Natural killer cell treated with Interleukin-12 subunit alpha and Interleukin-12 subunit beta and Interleukin-15 and Interleukin-18, amount 100 ng/mL, for 72 hours (primary cell): ENCODE results near the gene GRM8. TPM values are rescaled to one million over a fixed set of nuclear protein-coding genes. Genes with fewer than 3 reads are reported as not detected.
A peak's percentile ranks its signal among the peaks of the same experiment; 100 is the strongest.
"Not testable (repeated sequence)": the region's sequence is repeated elsewhere in the genome, so short reads cannot be mapped to it uniquely, and the experiment has no call there.

Experiments
- ATAC-seq, 2 donors: fragments of 150-1000 bp; cut with Tn5 transposase in 1 of 2; sonication (Bioruptor Pico), chemical (Tn5 transposase) in 1 of 2; 2 replicates each; pipeline ENCODE4 v1.10.0; 2021
- DNase-seq: peaks from one replicate; pipeline ENCODE4 v3.0.0; 2022; ENCODE audit warnings: low spot score
- H3K27ac Mint-ChIP-seq, 2 donors: 1 replicate in 1 of 2; 2 replicates in 1 of 2; pipeline ENCODE4 v1.8.0; 2022; ENCODE audit warnings: mixed read lengths in 2 of 2, mild to moderate bottlenecking in 1 of 2, moderate library complexity in 1 of 2
- H3K27me3 Mint-ChIP-seq, 2 donors: 1 replicate in 1 of 2; 2 replicates in 1 of 2; pipeline ENCODE4 v1.8.0; 2022; ENCODE audit warnings: mixed read lengths in 2 of 2
- H3K36me3 Mint-ChIP-seq: one replicate; pipeline ENCODE4 v1.8.0; 2022; ENCODE audit warnings: mixed read lengths
- H3K4me1 Mint-ChIP-seq, 2 donors: 1 replicate in 1 of 2; 2 replicates in 1 of 2; pipeline ENCODE4 v1.8.0; 2022; ENCODE audit warnings: low read depth in 2 of 2, mixed read lengths in 2 of 2, mild to moderate bottlenecking in 1 of 2
- H3K4me3 Mint-ChIP-seq: one replicate; pipeline ENCODE4 v1.8.0; 2022; ENCODE audit warnings: mixed read lengths
- H3K9me3 Mint-ChIP-seq: 2 replicates; pipeline ENCODE4 v1.8.0; 2022; ENCODE audit warnings: mixed read lengths
- total RNA-seq, 2 donors: library from RNA; stranded (reverse); gene quantifications; one replicate each; pipeline ENCODE4 v1.2.3, GENCODE V29; 2022

The GRM8 gene
- total RNA-seq, 2 donors from 2014 or later: not detected

DNA sequence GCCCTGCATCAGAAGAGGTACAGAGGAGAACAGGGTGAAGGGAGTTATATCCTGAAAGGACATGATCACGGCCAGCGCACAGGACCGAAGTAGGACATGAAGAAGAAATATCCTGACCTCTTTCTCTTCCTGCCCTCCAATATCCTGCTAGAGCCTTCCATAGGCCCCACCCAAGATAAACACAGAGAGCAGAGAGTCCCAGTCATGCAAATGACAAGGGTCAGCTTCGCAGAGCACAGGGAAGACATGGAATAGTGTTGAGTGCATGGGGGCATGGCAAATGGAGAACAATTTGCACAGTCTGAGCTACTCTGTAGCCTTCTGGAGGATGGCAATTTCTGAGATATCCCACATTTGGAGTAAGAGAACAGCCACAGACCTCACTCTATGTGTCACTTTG is 371.4 kb downstream of the GRM8 start:
- H3K36me3 Mint-ChIP-seq: no peaks in the 10 kb centered on the region
- ATAC-seq (peak in 1 of 2 donors; percentile 11), DNase-seq (no peak)
- no peaks in the 10 kb centered on the region for H3K4me1 Mint-ChIP-seq
- peaks cover 2% of the 10 kb centered on the region for H3K9me3 Mint-ChIP-seq
- no peaks in the 10 kb centered on the region for H3K27me3 Mint-ChIP-seq
- H3K4me3 Mint-ChIP-seq: no peak overlapping the region
- H3K27ac Mint-ChIP-seq: no peak overlapping the region

DNA sequence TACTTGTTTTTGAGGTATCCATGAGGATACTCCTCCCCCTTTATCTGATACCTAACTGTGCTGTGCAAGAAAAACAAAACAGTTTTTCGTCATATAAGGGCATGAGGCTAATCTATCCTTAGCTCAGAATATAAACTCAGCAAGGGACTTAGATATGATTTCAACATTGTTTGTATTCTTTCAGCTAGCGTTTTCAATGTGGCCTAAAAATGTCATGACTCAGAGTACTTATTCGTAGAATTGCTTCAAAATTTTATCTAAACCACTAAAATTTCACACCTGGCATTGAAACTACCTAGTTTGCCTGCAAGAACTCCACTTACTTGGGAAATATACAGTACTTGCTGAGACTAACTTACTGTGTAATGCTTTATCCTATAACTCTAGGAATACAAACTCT is 376.2 kb downstream of the GRM8 start:
- H3K4me1 Mint-ChIP-seq, DNase-seq, H3K27me3 Mint-ChIP-seq, H3K27ac Mint-ChIP-seq, H3K4me3 Mint-ChIP-seq, ATAC-seq, H3K36me3 Mint-ChIP-seq, H3K9me3 Mint-ChIP-seq: not testable (repeated sequence)

DNA sequence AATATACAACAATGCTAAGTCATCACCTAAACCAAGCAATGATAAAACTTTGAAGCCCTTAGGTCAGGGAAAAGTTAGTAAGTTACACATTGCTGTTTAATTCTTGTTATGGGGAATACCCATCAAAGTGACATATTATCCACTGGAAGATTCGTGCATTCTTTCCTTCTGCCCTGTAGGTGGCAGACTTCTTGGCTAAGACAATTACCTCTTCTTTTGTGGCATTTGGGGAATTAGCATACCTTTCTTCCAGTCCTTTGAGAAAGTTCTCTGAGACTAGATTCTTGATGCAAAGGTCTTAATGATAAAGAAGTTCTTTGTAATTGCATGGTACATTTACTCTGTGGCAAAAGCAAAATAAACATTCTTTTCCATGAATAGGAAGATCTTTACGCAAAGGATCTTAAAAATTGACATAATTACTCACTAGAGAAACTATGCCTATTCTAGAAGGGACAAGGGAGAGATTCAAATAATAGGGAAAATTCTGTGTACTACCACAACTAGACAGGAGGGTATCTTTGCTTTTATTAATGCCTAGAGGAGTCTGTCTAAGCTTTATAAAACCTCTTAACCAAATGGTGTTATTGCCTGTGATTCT is 395.9 kb downstream of the GRM8 start:
- H3K9me3 Mint-ChIP-seq: peaks cover 4% of the 10 kb centered on the region
- no peak for DNase-seq

DNA sequence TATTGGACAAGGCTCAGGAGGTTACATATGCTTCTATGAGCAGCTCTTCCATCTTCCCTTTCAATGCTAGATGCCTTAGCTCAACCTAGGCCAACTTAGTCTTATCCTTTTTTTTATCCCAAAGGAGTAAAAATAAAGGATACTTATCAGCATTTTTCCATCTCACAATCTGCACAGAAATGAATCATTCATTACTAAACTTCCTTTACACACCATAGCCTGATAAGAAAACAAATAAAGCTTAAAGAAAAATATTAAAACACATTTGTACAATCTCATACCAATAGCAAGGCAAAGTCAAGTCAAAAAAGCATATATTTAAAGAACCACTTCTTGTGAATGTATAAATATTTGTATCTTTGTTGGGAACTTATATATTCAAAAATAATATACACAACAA is 407.4 kb downstream of the GRM8 start:
- Mint-ChIP-seq H3K9me3 (peaks cover 7% of the 10 kb centered on the region), H3K36me3 (no peaks in the 10 kb centered on the region), H3K4me3 (no peak overlapping the region), H3K27me3 (no peaks in the 10 kb centered on the region), H3K4me1 (no peaks in the 10 kb centered on the region), H3K27ac (no peak overlapping the region)
- DNase-seq: no peak
- no peak for ATAC-seq

More for the DNA sequence above, 395.9 kb downstream of the GRM8 start:
- no peak overlapping the region for H3K27ac Mint-ChIP-seq
- no peaks in the 10 kb centered on the region for H3K27me3 Mint-ChIP-seq
- ATAC-seq: no peak
- H3K36me3 Mint-ChIP-seq: no peaks in the 10 kb centered on the region
- H3K4me1 Mint-ChIP-seq: no peaks in the 10 kb centered on the region
- no peak overlapping the region for H3K4me3 Mint-ChIP-seq

DNA sequence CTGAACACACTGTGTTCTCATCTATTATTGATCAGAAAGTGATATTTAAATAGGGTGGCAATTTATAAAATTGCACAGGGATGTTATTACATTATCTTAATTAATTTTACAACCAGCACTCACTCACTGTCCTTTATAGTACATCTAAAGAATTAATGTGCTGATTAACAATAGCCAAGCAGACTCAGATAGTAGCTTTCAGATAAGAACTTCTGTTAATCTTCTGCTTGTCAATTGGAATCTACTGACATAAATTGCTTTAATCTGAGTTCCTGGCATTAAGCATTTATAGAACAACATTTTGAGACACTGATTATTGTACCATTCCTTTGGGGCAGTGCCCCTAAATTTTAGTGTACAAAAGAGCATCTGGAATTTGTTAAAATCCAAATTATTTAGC is 408.9 kb downstream of the GRM8 start:
- Mint-ChIP-seq H3K9me3 (peaks cover 3% of the 10 kb centered on the region), H3K27ac (no peak overlapping the region), H3K4me3 (no peak overlapping the region), H3K27me3 (no peaks in the 10 kb centered on the region), H3K36me3 (no peaks in the 10 kb centered on the region), H3K4me1 (no peaks in the 10 kb centered on the region)
- ATAC-seq (no peak), DNase-seq (no peak)

DNA sequence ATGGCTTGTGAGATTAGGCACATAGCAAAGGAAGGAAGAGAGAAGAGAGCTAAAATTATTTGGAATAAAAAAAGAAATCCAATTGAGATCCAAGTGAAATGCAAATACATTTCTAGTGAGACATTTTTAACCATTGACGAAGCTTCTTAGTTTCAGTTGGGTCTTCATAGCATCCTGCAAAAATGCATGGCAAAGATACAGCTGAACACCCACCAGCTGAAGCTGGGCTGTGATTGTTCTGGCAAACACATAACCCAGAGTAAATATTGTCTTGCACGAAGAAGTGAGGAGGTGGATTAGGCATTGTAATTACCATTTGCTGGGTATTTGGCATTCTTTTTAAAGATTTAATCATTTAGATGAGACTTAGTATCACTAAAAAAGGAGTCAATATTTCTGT is 409.4 kb downstream of the GRM8 start:
- no peak overlapping the region for H3K4me3 Mint-ChIP-seq
- ATAC-seq (no peak), DNase-seq (no peak)
- no peak overlapping the region for H3K27ac Mint-ChIP-seq
- H3K36me3 Mint-ChIP-seq: no peaks in the 10 kb centered on the region
- no peaks in the 10 kb centered on the region for H3K4me1 Mint-ChIP-seq
- H3K27me3 Mint-ChIP-seq: no peaks in the 10 kb centered on the region
- peaks cover 3% of the 10 kb centered on the region for H3K9me3 Mint-ChIP-seq

DNA sequence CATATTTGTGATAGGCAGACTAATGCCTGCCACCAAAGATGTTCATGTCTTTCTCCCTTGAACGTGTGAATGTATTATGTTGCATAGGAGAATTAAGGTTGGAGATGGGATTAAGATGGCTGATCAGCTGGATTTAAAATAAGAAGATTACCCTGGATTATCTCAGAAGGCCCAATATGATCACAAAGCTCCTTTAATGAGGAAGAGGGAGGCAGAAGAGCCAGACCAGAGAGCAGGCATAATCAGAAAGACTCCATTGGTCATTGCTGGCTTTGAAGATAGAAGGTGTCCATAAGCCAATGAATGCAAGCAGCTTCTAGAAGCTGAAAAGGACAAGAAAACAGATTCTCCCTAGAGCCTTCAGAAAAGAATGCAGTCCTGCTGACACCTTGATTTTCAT is 410.3 kb downstream of the GRM8 start:
- H3K9me3 Mint-ChIP-seq: peaks cover 3% of the 10 kb centered on the region
- no peaks in the 10 kb centered on the region for H3K4me1 Mint-ChIP-seq
- ATAC-seq: no peak
- no peak overlapping the region for H3K27ac Mint-ChIP-seq
- no peak overlapping the region for H3K4me3 Mint-ChIP-seq
- H3K27me3 Mint-ChIP-seq: no peaks in the 10 kb centered on the region
- no peak for DNase-seq
- no peaks in the 10 kb centered on the region for H3K36me3 Mint-ChIP-seq

DNA sequence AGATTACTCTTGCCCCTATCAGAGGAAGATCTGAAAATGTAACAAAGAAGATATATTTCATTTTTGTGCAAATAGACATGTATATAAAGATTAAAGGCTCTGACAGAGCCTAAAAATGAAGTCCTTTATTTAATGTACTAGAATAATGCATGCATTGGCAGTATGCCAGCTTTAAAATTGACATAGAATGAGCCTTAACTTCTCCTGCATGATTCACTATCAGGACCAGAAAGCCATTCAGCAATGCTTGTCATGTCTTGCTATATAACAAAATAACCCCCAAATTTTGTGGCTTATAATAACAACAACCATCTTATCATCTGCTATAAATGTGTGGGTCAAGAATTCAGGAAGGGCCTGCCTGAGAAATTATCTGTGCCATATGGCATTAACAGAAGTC is 411.9 kb downstream of the GRM8 start:
- Mint-ChIP-seq H3K27ac (no peak overlapping the region), H3K9me3 (peaks cover 6% of the 10 kb centered on the region), H3K4me1 (no peaks in the 10 kb centered on the region), H3K36me3 (no peaks in the 10 kb centered on the region), H3K4me3 (no peak overlapping the region), H3K27me3 (no peaks in the 10 kb centered on the region)
- ATAC-seq (no peak), DNase-seq (no peak)

DNA sequence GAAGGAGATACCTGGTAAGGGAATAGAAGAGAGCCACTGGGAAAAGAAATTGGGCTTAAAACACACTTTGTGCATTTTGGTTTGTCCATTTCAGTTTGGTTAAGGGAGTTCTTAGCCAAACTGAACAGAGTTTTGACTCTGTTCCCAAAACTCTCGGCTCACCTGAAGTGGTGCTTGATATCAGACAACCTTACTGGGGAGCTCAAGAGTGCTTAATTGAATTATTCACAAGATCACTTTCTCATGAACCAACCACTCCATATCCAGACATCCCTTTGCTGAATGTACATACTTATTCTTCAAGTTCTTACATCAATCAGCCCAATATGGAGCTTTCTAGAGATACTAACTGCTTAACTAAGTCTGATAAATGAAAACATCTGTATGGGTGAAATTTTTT is 413.1 kb downstream of the GRM8 start:
- ATAC-seq: no peak
- Mint-ChIP-seq H3K27me3 (no peaks in the 10 kb centered on the region), H3K4me3 (no peak overlapping the region), H3K4me1 (no peaks in the 10 kb centered on the region), H3K27ac (no peak overlapping the region), H3K36me3 (no peaks in the 10 kb centered on the region), H3K9me3 (peaks cover 6% of the 10 kb centered on the region)
- no peak for DNase-seq

DNA sequence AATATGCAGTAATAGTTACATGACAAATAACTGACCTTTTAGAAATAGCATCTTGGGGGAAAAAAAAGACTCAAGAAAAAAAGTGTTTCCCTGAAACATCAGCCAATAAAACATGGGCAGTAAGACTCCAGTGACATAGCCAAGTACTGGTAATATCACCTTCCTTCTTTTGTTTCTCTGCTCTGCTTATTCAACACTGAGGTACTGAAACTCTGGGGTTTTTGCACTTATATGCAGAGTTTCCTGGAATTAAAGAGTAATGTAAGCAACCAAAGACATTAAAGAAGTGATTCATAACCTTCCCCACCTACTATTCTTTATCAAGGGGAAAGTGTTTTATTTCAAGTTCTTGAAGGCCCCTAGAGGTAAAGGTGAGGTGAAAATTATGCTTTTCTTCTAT is 414.5 kb downstream of the GRM8 start:
- Mint-ChIP-seq H3K27me3 (no peaks in the 10 kb centered on the region), H3K36me3 (no peaks in the 10 kb centered on the region), H3K4me1 (no peaks in the 10 kb centered on the region), H3K4me3 (no peak overlapping the region), H3K9me3 (peaks cover 6% of the 10 kb centered on the region), H3K27ac (no peak overlapping the region)
- ATAC-seq (no peak), DNase-seq (no peak)

DNA sequence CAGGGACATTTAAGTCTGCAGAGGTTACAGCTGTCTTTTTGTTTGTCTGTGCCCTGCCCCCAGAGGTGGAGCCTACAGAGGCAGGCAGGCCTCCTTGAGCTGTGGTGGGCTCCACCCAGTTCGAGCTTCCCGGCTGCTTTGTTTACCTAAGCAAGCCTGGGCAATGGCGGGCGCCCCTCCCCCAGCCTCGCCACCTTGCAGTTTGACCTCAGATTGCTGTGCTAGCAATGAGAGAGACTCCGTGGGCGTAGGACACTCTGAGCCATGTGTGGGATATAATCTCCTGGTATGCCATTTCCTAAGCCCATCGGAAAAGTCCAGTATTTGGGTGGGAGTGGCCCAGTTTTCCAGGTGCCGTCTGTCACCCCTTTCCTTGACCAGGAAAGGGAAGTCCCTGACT is 421.5 kb downstream of the GRM8 start:
- not testable (repeated sequence) for H3K36me3 Mint-ChIP-seq, H3K9me3 Mint-ChIP-seq, H3K4me1 Mint-ChIP-seq, ATAC-seq, H3K4me3 Mint-ChIP-seq, DNase-seq, H3K27me3 Mint-ChIP-seq, H3K27ac Mint-ChIP-seq

DNA sequence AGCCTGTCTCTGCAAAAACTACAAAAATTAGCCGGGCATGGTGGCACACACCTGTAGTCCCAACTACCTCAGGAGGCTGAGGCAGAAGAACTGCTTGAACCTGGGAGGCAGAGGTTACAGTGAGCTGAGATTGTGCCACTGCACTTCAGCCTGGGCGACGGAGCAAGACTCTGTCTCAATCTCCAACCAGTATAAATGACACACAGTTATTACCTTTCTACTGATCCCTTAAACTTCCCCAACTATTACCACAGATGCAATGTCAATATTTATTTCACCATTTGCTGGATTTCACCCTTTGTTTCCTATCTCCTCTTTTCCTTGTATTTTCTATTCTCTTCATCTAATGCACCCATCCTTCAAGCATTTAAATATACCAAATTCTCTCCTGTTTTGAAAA is 431.8 kb downstream of the GRM8 start:
- no peak for DNase-seq

DNA sequence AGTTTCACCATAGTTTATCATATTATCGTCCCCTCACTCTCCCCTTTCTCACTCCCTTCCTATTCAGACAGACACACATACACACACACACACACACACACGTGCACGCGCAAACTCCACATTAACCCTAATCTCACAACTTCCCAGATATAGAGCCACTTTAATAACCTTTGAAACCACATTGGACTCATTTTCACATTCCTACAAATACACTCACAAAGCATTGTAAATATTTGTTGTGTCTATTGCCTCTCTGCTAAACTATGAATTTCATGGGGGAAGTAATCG is 433.6 kb downstream of the GRM8 start:
- Mint-ChIP-seq H3K4me1 (no peaks in the 10 kb centered on the region), H3K36me3 (no peaks in the 10 kb centered on the region), H3K27ac (no peak overlapping the region)

More for the DNA sequence above, 431.8 kb downstream of the GRM8 start:
- no peak overlapping the region for H3K27ac Mint-ChIP-seq
- H3K4me1 Mint-ChIP-seq: no peaks in the 10 kb centered on the region
- H3K27me3 Mint-ChIP-seq: no peaks in the 10 kb centered on the region
- H3K9me3 Mint-ChIP-seq: peaks cover 8% of the 10 kb centered on the region
- ATAC-seq: no peak
- no peak overlapping the region for H3K4me3 Mint-ChIP-seq
- H3K36me3 Mint-ChIP-seq: no peaks in the 10 kb centered on the region

DNA sequence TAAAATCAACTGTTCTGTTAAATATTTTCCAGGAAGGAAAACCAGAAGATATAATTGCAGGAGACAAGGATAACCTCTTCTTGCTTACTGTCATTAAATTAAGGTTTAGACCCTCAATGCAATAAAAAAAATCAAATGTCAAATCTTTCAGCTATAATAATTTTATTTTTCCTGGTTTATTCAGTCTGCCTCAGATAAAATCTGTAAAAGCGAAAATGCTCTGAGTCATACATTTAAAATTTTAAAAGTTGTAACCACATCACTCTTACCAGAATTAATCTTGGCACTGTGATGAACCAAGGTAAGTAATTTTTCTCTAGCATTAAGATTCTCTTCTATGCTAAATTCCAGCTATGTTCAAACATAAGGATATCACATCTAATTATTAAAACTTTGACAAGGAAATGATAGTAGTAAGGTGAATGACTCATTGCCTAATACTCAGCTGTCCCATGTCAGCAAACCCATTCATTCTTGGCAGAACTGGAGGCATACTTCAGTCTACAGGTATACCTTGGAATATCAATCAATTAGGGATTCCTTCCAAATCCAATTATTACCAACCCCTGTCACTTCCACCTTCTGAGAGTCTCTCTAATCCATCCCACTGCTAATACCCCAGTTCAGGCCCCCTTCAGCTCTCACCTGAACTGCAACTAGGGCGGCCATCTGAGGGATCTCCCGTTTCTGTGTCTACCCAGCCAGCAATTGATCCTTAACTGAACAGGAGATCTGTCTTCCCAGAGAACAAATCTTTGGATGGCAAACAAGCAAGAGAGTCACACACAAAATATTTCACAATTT is 434.1 kb downstream of the GRM8 start:
- ATAC-seq (no peak), DNase-seq (no peak)
- no peaks in the 10 kb centered on the region for H3K36me3 Mint-ChIP-seq
- H3K9me3 Mint-ChIP-seq: peaks cover 8% of the 10 kb centered on the region
- no peak overlapping the region for H3K4me3 Mint-ChIP-seq
- no peak overlapping the region for H3K27ac Mint-ChIP-seq
- no peaks in the 10 kb centered on the region for H3K27me3 Mint-ChIP-seq
- no peaks in the 10 kb centered on the region for H3K4me1 Mint-ChIP-seq

More for the DNA sequence above, 433.6 kb downstream of the GRM8 start:
- no peaks in the 10 kb centered on the region for H3K27me3 Mint-ChIP-seq
- peaks cover 8% of the 10 kb centered on the region for H3K9me3 Mint-ChIP-seq
- H3K4me3 Mint-ChIP-seq: no peak overlapping the region
- ATAC-seq (no peak), DNase-seq (no peak)

DNA sequence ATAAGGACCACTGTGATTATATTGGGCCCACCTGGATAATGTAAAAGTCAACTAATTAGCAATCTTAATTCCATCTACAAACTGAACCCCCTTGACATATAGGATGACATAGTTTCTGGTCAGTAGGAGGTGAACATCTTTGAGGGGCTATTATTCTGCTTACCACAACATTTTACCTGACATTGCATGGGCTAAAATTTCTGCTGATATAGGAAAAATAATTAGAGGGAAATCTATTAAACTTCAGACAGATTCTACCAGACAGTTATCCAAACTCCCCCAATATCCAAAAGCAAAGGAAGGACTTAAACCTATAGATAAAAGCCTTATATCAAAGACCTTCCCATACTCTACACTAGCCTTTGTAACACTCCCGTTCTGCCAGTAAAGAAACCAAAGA is 443.6 kb downstream of the GRM8 start:
- Mint-ChIP-seq H3K27me3 (peaks cover 0 to 9% of the 10 kb centered on the region in 2 donors), H3K27ac (no peak overlapping the region), H3K4me1 (no peaks in the 10 kb centered on the region), H3K36me3 (no peaks in the 10 kb centered on the region), H3K4me3 (no peak overlapping the region), H3K9me3 (peaks cover 4% of the 10 kb centered on the region)
- no peak for ATAC-seq
- no peak for DNase-seq
